H4 (cell line): ENCODE measurements around the gene LSM11. TPM values are rescaled to one million over a fixed set of nuclear protein-coding genes. Genes with fewer than 3 reads are reported as not detected.

ENCODE experiments used
- DNase-seq: peaks from one replicate; pipeline ENCODE4 v3.0.0-alpha.2; 2015; ENCODE audit warnings: low spot score
- total RNA-seq: library from RNA; depleted of rRNA; stranded (reverse); fragments of >200 nt; shearing (Covaris generic); gene quantifications from 2 replicates; pipeline ENCODE4 v1.2.3, GENCODE V29; 2014; rRNA removed

The LSM11 gene
- total RNA-seq, 1 experiment from 2014 or later, result 2.4 TPM

DNA sequence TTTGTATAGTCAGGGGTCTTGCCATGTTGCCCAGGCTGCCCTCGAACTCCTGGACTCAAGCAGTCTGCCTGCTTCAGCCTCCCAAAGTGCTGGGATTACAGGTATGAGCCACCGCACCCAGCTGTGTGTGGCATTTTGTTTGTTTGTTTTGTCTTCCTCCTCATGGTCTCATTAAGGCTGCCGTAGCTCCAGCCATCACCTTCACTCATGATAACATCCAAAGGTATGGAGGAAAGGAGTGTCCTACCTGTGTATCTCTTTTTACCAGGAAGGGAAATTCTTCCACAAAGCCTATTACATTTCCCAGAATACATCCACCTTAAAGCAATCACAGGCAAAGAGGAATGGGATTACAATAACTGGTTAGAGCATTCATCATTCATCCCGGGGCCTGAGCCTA is 27.2 kb downstream of the LSM11 start:
- DNase-seq, result no peak

DNA sequence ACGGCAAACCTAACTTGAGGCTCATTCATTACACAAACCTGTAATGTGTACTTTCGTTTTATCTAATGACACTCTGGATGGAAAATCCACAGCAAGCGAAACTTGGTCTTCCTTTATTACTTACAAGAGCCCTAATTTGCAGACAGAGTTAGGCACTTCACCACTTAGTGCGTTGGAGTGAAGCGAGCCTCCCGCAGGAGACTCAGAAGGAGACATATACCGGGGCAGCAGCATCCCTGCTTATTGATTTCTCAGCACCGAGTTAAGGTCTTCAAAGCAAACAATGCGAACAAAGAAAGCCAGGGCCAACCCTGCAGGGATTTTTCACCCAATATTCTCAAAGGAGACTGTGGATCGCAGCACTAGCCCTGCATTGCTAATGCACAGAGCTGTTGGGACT is 28.6 kb downstream of the LSM11 start:
- DNase-seq, result no peak

GRCh38 chr5:157778121-157778805 is 34.8 kb downstream of the LSM11 start:
- DNase-seq, result peak; percentile 23

GRCh38 chr5:157779221-157779620 is 35.7 kb downstream of the LSM11 start:
- no peak for DNase-seq

- no peak for DNase-seq
These were observed 42.3 kb downstream of the LSM11 start for GRCh38 chr5:157785801-157786200.

DNA sequence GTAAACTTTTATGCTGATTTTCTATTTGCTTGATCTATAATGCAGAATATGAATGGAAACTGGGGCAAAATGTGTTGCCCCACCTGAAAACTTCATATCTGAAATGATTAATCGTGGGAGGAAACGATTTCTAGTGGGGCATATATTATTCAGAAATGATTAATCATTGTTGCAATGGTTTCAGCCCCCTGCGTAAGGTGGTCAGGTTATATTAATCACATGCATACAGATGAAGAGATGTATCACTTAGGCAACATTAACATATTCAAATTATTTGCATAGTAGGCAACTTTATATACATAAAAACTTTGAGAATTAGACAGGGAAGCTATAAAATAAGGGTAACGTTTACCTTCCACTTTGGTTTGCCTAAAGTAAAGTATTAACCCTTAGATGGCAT is 49.8 kb downstream of the LSM11 start:
- no peak for DNase-seq

- DNase-seq, result no peak
These were observed 56.1 kb downstream of the LSM11 start for GRCh38 chr5:157799578-157799977.

GRCh38 chr5:157800137-157800536 is 56.6 kb downstream of the LSM11 start:
- no peak for DNase-seq

DNA sequence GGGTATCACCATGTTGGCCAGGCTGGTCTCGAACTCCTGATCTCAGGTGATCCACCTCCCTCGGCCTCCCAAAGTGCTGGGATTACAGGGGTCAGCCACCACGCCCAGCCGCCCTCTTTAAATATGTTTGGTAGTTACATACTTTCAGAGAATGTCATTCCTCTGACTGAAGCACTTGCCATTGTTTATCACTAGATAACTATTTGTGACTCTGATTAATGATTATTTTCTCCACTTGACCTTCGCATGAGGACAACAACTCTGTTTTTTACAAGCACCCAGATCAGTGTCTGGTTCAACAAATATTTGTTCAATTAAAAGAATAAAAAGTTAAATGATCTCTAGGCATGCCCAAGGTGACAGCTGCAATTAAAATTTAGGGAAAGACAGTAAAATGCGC is 59.2 kb downstream of the LSM11 start:
- no peak for DNase-seq

DNA sequence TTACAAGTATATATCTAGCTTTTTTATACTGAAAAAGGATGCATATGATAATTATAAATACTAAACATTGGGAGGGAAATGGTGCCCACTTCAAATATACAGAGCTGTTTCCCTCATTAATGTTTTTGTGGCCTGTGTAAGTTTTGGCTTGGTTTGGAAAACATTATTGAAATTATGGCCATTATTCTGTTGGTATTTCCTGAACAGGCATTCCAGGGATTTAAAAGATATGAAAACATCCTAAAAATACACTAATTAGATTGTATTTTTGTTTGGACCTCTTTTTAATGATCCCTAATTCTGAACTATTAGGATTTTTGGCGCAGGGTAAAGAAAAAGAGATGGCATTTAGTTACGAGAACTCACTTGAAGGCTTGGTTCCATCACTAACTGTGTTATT is 64.5 kb downstream of the LSM11 start:
- no peak for DNase-seq

Other genes with a start within 250 kb of the LSM11 start
- gene ADAM19, start 167.9 kb upstream of the LSM11 start, total RNA-seq, result 4.9 and 5.6 TPM in 2 replicates
- not detected in 2 replicates for gene SOX30, start 91.3 kb upstream of the LSM11 start, total RNA-seq
- not detected in 2 replicates for gene C5orf52, start 72.2 kb upstream of the LSM11 start, total RNA-seq
- 22.6 and 27.1 TPM in 2 replicates for gene THG1L, start 12.3 kb upstream of the LSM11 start, total RNA-seq
- 30.5 and 43.3 TPM in 2 replicates for gene CLINT1, start 115.4 kb downstream of the LSM11 start, total RNA-seq